GM12892 (cell line): Measurements from ENCODE around the gene CEP112.

Experiments used
- POLR2A ChIP-seq: IDR thresholded peaks from 2 replicates; pipeline ENCODE4 v1.6.1; 2011; ENCODE audit warnings: low read depth, low read length, control low read depth
- POLR2AphosphoS5 ChIP-seq: IDR thresholded peaks from 2 replicates; pipeline ENCODE4 v1.6.1; 2011; ENCODE audit warnings: low read depth, low read length, control low read depth
- TAF1 ChIP-seq: IDR thresholded peaks from 2 replicates; pipeline ENCODE4 v1.6.1; 2011; ENCODE audit warnings: low read depth, mild to moderate bottlenecking, control low read depth, low read length, borderline replicate concordance

GRCh38 chr17:66087073-66087472, 104.9 kb downstream of the CEP112 start:
- no peak for TF ChIP-seq POLR2A
- TF ChIP-seq POLR2AphosphoS5 = no peak
- no peak for TF ChIP-seq TAF1
